Ovary (tissue), 3 donors: Measurements from ENCODE around the gene STIP1.

Source experiments
- EP300 ChIP-seq: sonication (generic); formaldehyde crosslinking; IDR thresholded peaks from one replicate; pipeline ENCODE4 v1.6.1; 2017; ENCODE audit warnings: antibody characterized with exemption
- POLR2A ChIP-seq: fragments of 450-650 bp; IDR thresholded peaks from one replicate; pipeline ENCODE4 v1.6.1; 2017; ENCODE audit warnings: antibody characterized with exemption, mild to moderate bottlenecking, moderate library complexity
- TF ChIP-seq, protein P1 (sequence below), 3 donors: fragments of 450-650 bp in 2 of 3; fragments of 200-600 bp in 1 of 3; IDR thresholded peaks; one replicate each; pipeline versions ENCODE4 v1.5.1 to v1.8.0; 2016 to 2022; ENCODE audit warnings: antibody characterized with exemption in 3 of 3, mild to moderate bottlenecking in 1 of 3
- donor health status: DM: no; HTN: no; CAD: no.

DNA sequence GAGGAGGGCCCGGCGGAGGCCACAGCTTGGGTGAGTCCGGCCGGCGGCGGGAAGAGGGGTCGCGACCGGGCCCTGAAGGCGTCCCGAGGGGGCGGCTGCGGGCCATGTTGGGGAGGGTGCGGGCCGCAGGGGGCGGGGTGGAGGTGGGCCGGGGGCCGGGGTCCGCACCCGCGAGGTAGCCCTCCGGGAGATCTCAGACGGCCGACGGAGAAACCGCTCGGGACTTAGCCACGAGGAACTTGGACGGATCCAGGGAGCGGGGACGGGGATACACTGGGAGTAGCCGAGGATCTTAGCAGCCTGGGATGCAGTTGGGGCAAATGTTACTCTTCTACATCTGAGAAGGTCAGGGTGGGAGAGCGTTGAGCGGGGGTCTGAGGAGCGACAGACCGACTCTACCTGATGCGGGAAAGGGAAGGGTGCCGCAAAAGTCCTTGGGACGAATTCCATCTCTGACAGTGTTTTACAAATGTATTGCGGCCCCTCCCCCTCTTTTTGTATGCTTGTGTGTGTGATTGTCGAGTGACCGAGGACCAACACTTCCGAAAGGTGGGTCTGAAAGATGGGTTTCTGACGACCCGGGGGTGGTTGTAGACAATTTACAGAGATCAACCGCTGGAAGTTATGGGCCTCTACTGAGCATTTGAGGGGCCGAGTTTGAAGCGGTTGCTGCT is 658 bp downstream of the STIP1 start:
- TF ChIP-seq, protein P1, sequence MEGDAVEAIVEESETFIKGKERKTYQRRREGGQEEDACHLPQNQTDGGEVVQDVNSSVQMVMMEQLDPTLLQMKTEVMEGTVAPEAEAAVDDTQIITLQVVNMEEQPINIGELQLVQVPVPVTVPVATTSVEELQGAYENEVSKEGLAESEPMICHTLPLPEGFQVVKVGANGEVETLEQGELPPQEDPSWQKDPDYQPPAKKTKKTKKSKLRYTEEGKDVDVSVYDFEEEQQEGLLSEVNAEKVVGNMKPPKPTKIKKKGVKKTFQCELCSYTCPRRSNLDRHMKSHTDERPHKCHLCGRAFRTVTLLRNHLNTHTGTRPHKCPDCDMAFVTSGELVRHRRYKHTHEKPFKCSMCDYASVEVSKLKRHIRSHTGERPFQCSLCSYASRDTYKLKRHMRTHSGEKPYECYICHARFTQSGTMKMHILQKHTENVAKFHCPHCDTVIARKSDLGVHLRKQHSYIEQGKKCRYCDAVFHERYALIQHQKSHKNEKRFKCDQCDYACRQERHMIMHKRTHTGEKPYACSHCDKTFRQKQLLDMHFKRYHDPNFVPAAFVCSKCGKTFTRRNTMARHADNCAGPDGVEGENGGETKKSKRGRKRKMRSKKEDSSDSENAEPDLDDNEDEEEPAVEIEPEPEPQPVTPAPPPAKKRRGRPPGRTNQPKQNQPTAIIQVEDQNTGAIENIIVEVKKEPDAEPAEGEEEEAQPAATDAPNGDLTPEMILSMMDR (IDR thresholded peaks at IDR 0.05) = no peak
- TF ChIP-seq POLR2A = no peak
- TF ChIP-seq EP300 = no peak
